ENCODE results near the gene NBL1. TPM values are rescaled to one million over a fixed set of nuclear protein-coding genes. Genes with fewer than 3 reads are reported as not detected.

The NBL1 gene, protein sequence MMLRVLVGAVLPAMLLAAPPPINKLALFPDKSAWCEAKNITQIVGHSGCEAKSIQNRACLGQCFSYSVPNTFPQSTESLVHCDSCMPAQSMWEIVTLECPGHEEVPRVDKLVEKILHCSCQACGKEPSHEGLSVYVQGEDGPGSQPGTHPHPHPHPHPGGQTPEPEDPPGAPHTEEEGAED
- 28.7 to 54.9 TPM (median 46.2 TPM) in 5 replicates for total RNA-seq (2022; extraction: Qiagen RNA extraction)

DNA sequence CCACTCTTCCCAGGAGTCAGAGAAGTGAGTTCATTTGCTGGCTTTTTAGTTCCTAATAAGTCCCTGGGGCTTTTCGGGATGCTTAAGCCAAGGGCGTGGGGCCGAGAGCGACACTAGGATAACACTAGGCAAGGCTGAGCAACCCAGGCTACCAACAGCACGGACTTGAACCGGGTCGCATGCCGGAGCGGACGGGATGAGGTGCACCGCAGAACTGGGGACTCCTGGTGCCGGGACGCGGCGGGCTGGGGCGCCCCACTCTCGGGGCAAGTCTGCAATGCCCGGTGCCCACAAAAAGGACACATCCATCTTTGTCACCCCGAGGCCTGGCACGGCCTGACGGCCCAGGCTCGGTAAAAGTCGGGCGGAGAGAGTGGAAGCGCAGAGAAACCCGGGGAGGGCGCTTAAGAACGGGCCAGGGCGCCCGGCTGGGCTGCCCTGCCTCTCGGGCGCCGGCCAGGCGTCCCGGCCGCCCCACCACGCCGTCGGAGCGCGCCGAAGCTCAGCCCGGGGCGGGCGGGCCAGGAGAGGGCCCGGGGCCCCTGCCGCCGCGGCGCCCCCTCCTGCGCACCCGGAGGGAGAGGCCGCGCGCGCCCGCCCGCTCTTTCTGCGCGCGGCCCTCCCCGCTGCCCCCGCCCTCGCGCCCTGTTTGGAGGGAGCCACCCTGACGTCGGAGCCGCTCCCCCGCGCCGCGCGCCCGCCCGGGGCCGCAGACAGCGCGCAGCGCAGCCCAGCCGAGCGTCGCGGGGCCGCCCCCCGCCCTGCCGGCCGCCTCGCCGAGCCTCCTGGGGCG is at the start of gene NBL1:
TSS of gene NBL1 (plus strand) at position 710 of the 793 bp plus-strand sequence. CDS start 10,720 bp downstream, outside the sequence.

DNA sequence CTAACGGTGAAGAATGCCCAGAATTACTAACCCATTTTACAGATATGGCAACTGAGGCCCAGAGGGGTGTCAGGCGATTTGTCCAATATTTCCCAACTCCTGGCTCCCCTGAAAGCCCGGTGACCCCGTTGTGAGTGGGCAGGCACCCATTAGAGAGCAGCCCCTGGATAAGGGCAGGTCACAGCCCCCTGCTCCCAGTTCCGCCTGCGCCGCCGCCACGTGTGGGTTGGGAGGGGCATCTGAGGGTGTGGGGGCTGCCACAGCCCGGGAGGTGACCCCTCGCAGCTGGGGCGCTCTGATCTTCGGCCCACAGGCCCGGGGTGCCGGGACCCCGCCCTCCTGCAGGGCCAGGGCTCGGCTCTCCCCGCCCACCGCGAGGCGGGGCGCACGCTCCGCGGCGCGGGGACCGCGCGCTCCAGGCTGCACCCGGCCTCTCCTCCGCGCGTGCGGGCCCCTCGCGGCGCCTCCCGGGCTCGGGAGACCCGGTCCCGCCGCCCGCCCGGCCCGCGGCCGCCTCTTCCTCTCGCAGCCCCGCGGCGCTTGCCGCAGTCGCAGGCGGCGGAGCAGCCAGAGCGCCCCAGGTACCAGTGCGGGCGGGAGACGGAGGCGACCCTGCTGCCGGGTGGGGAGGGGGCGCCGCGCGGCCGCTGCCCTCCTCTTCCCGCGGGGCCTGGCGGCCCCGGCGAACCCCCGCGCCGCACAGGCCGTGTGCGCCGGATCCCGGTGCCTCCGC is 20.5 kb downstream of the NBL1 start, which contains the start of gene HTR6:
TSS of gene HTR6 (plus strand) at position 423 of the 733 bp plus-strand sequence. CDS start 879 bp downstream, outside the sequence.

Other genes with a start within 250 kb of the NBL1 start
- gene CAPZB, start 158.8 kb upstream of the NBL1 start, total RNA-seq (2022; extraction: Qiagen RNA extraction): 227 to 265 TPM (median 229 TPM) in 5 replicates
- 0.15 to 0.22 TPM (median 0.19 TPM) in 4 of 5 replicates, not detected in the other for gene HTR6, start 20.6 kb downstream of the NBL1 start, total RNA-seq (2022; extraction: Qiagen RNA extraction)
- 5.0 to 7.4 TPM (median 6.0 TPM) in 5 replicates for gene TMCO4, start 155.6 kb downstream of the NBL1 start, total RNA-seq (2022; extraction: Qiagen RNA extraction)
- not detected in 5 replicates for gene RNF186, start 171.0 kb downstream of the NBL1 start, total RNA-seq (2022; extraction: Qiagen RNA extraction)
- gene OTUD3, start 238.1 kb downstream of the NBL1 start, total RNA-seq (2022; extraction: Qiagen RNA extraction): 2.5 to 3.1 TPM (median 2.6 TPM) in 5 replicates

All from A549 treated with Mapracorat at 1 μM for 4 hours (cell line).